OCI-LY3 (cell line): ENCODE measurements around the gene PIK3CD.

Experiments used
- EZH2phosphoT487 ChIP-seq: fragments of 200-600 bp; shearing (Covaris generic); IDR thresholded peaks from 2 replicates; pipeline ENCODE4 v1.6.1; 2018; ENCODE audit warnings: antibody characterized with exemption, mixed run types, low read depth
- TF ChIP-seq, protein P1 (sequence below): fragments of 200-600, 300-600 bp; sonication (generic); IDR thresholded peaks from 2 replicates; pipeline ENCODE4 v1.5.1; 2014; ENCODE audit warnings: antibody characterized with exemption, low read length, low read depth

DNA sequence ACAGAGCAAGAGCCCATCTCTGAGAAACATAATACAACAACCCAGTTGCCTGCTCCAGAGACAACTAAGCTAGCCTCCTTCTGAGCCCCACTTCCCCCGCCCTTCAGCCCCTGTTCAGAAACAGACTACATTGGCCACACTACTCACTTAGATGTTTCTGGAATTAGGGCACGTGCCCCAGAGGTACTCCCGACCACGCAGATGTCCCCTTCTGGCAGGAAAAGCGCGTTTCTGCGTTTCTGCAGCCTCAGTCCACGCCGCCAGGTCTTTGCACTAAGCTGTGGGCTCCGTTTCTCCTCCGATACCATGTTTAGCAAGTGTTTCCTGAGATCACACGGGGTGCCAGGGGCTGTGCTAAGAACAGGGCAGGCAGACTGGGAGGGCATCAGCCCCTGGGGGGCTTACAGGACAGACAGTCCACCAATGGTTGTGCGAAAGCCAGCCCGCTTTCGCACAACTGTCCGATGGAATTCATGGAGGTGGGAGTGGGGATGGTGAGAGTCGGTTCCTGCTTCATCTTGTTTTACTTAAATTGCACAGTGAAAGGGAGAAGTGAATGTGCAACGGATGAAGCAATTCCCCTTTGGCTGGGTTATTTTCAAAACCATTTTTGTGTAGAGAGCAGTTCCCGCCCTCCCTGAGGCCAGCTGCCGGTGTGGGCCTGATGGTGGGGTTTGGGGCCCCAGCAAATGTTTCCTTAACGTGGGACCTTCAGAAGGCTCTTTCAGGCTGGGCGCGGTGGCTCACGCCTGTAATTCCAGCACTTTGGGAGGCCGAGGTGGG is 2.7 kb downstream of the PIK3CD start:
- TF ChIP-seq, protein P1, sequence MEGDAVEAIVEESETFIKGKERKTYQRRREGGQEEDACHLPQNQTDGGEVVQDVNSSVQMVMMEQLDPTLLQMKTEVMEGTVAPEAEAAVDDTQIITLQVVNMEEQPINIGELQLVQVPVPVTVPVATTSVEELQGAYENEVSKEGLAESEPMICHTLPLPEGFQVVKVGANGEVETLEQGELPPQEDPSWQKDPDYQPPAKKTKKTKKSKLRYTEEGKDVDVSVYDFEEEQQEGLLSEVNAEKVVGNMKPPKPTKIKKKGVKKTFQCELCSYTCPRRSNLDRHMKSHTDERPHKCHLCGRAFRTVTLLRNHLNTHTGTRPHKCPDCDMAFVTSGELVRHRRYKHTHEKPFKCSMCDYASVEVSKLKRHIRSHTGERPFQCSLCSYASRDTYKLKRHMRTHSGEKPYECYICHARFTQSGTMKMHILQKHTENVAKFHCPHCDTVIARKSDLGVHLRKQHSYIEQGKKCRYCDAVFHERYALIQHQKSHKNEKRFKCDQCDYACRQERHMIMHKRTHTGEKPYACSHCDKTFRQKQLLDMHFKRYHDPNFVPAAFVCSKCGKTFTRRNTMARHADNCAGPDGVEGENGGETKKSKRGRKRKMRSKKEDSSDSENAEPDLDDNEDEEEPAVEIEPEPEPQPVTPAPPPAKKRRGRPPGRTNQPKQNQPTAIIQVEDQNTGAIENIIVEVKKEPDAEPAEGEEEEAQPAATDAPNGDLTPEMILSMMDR = no peak
- no peak for TF ChIP-seq EZH2phosphoT487
